Testis (tissue), 2 donors: Measurements from ENCODE around the gene RPS6KB2.

Experiments used
- CTCF ChIP-seq, 3 experiments: fragments of 450-650 bp in 2 of 3; fragments of 200-600 bp in 1 of 3; sonication (generic) in 1 of 3; IDR thresholded peaks; one replicate each; pipeline ENCODE4 v1.5.1; 2016 to 2019; ENCODE audit warnings: antibody characterized with exemption in 3 of 3, mild to moderate bottlenecking in 2 of 3, moderate library complexity in 1 of 3
- POLR2A ChIP-seq: fragments of 450-650 bp; IDR thresholded peaks from one replicate; pipeline ENCODE4 v1.6.1; 2017; ENCODE audit warnings: antibody characterized with exemption, mild to moderate bottlenecking, moderate library complexity

GRCh38 chr11:67449116-67449844, 21.0 kb downstream of the RPS6KB2 start:
- no peak for TF ChIP-seq CTCF (IDR thresholded peaks at IDR 0.05)
- no peak for TF ChIP-seq POLR2A
